ENCODE data around the gene WNT11. TPM values are rescaled to one million over a fixed set of nuclear protein-coding genes. Genes with fewer than 3 reads are reported as not detected.

WNT11 gene
- total RNA-seq, result 0.52 and 1.5 TPM in 2 replicates

DNA sequence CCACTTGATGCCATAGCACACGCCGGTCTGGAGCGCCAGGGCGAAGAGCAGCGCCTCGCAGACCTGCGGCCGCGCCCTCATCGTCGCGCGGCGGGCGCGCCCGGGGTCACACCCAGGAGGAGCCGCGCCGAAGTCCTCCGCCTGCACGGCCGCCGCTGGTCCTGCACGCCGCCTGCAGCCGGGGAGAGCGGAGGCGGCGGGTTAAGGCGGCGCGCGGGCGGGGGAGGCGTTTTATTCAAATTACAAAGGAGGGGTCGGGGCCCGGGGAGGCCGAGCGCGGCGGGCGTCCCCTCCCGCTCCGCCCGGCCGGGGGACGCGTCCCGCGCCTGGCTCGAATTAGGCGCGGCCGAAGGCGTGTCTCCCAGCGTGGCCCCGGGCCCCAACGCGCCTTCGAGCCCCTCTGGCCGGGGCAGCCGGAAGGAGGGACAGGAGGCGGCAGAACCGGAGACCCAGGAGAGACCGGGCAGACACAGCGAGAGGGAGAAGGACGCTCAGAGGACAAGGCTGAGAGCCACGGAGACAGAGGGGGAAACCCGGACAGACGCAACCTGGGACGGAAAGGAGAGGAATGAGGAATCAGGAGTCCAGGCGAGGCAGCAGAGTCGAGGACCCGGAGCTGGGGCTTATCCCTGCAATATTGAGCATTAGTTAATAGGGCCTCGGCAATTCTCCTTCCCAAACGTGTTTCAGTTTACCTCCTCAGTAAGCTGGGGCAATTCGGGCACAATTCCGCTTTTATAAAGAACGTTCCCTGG lies at the start of gene WNT11:
WNT11 (minus strand) TSS at position 176 of the 755 bp plus-strand sequence; CDS start at position 81, 95 bp downstream.

Other genes with a start within 250 kb of the WNT11 start
- 51.3 and 57.1 TPM in 2 replicates for gene THAP12, start 174.6 kb upstream of the WNT11 start, total RNA-seq
- 2.9 and 3.3 TPM in 2 replicates for gene GVQW3, start 174.8 kb upstream of the WNT11 start, total RNA-seq
- 26.0 and 28.4 TPM in 2 replicates for gene EMSY, start 238.5 kb upstream of the WNT11 start, total RNA-seq

Measured in articular chondrocyte of knee joint (primary cell).